HCEC 1CT (cell line): Measurements from ENCODE around the gene ATP2A1.
"Not testable (repeated sequence)": the region's sequence is repeated elsewhere in the genome, so short reads cannot be mapped to it uniquely, and the experiment has no call there.

Experiments used
- DNase-seq: peaks from one replicate; pipeline ENCODE4 v3.0.0-alpha.2; 2017

Gene ATP2A1

GRCh38 chr16:28939825-28940224, 61.5 kb downstream of the ATP2A1 start:
- not testable (repeated sequence) for DNase-seq

DNA sequence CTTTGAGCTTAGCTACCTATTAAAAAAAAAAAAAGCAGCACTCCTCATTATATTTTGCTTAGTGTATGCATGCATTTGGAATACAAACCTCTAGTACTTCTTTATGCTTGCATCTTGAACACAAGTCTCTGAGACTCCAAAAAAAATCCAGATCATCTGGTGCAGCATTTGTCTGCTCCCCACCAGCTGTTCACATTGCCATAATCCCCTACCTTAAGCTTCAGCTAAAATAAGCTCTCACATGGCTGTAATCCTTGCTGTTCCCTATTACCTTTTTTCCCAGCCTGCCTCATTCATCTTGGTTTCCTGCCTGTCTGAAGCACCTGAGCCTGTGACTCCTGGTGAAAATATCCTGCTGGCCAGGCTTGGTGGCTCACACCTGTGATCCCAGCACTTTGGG, 65.0 kb downstream of the ATP2A1 start:
- DNase-seq = no peak

- no peak for DNase-seq
Measured at GRCh38 chr16:28946681-28947080, 68.4 kb downstream of the ATP2A1 start.

DNA sequence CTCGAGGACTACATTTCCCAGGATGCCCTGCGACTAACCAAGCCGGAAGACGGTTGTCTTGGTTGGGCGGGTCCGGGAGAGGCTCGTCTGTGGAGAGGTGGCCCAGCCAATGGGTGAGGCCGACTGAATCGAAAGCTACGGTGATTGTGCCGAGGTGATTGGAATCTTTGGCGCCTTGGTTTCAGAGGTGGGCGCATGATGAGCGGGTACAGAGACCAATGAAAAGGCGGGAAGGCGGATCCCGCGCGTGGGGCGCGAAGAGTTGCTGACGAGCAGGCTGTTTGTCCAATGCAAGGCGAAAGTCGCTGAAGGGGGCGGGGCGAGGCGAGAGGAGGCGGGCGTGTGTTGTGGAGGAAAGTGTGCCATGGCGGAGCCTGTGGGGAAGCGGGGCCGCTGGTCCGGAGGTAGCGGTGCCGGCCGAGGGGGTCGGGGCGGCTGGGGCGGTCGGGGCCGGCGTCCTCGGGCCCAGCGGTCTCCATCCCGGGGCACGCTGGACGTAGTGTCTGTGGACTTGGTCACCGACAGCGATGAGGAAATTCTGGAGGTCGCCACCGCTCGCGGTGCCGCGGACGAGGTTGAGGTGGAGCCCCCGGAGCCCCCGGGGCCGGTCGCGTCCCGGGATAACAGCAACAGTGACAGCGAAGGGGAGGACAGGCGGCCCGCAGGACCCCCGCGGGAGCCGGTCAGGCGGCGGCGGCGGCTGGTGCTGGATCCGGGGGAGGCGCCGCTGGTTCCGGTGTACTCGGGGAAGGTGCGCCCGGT, 72.5 kb downstream of the ATP2A1 start, which contains the start of gene NFATC2IP:
Gene NFATC2IP (plus strand): TSS at position 290 of the 762 bp plus-strand sequence. CDS start 75 bp downstream, at position 365.
- DNase-seq = peak; percentile 100

GRCh38 chr16:28951410-28951943, 73.2 kb downstream of the ATP2A1 start:
- DNase-seq = peak; percentile 6
